OCI-LY7 (cell line): ENCODE data around the gene FGFRL1. TPM values are rescaled to one million over a fixed set of nuclear protein-coding genes. Genes with fewer than 3 reads are reported as not detected.

Experiments used
- total RNA-seq, 2 experiments: library from RNA; depleted of rRNA in 1 of 2; stranded (reverse); fragments of >200 nt in 1 of 2; shearing (Covaris generic) in 1 of 2; gene quantifications; 2 replicates each; pipeline ENCODE4 v1.2.3, GENCODE V29; 2014 to 2022

Gene FGFRL1
- total RNA-seq, 2 experiments from 2014 or later, result 1.4 to 2.7 TPM

Other genes with a start within 250 kb of the FGFRL1 start
- gene CPLX1, start 185.5 kb upstream of the FGFRL1 start, total RNA-seq (2014; rRNA removed; shearing (Covaris generic)), result 0.25 and 0.57 TPM in 2 replicates
- 0.21 and 0.28 TPM in 2 replicates for gene CPLX1, start 185.5 kb upstream of the FGFRL1 start, total RNA-seq (2022)
- 77.5 and 86.1 TPM in 2 replicates for gene GAK, start 79.3 kb upstream of the FGFRL1 start, total RNA-seq (2014; rRNA removed; shearing (Covaris generic))
- 107 and 111 TPM in 2 replicates for gene GAK, start 79.3 kb upstream of the FGFRL1 start, total RNA-seq (2022)
- 7.1 and 12.5 TPM in 2 replicates for gene TMEM175, start 79.2 kb upstream of the FGFRL1 start, total RNA-seq (2014; rRNA removed; shearing (Covaris generic))
- gene TMEM175, start 79.2 kb upstream of the FGFRL1 start, total RNA-seq (2022), result 31.9 and 33.1 TPM in 2 replicates
- gene DGKQ, start 38.1 kb upstream of the FGFRL1 start, total RNA-seq (2014; rRNA removed; shearing (Covaris generic)), result 8.6 and 11.3 TPM in 2 replicates
- gene DGKQ, start 38.1 kb upstream of the FGFRL1 start, total RNA-seq (2022), result 13.0 and 15.2 TPM in 2 replicates
- gene IDUA, start 24.6 kb upstream of the FGFRL1 start, total RNA-seq (2014; rRNA removed; shearing (Covaris generic)), result 9.3 and 15.7 TPM in 2 replicates
- 10.4 and 12.3 TPM in 2 replicates for gene IDUA, start 24.6 kb upstream of the FGFRL1 start, total RNA-seq (2022)
- gene SLC26A1, start 18.2 kb upstream of the FGFRL1 start, total RNA-seq (2014; rRNA removed; shearing (Covaris generic)), result not detected in 2 replicates
- 0.30 TPM in 1 of 2 replicates, not detected in the other for gene SLC26A1, start 18.2 kb upstream of the FGFRL1 start, total RNA-seq (2022)
- gene RNF212, start 101.9 kb downstream of the FGFRL1 start, total RNA-seq (2014; rRNA removed; shearing (Covaris generic)), result not detected in 2 replicates
- not detected in 2 replicates for gene RNF212, start 101.9 kb downstream of the FGFRL1 start, total RNA-seq (2022)
- 4.7 and 8.4 TPM in 2 replicates for gene SPON2, start 161.0 kb downstream of the FGFRL1 start, total RNA-seq (2014; rRNA removed; shearing (Covaris generic))
- gene SPON2, start 161.0 kb downstream of the FGFRL1 start, total RNA-seq (2022), result 33.3 and 35.3 TPM in 2 replicates
- gene CTBP1, start 237.5 kb downstream of the FGFRL1 start, total RNA-seq (2014; rRNA removed; shearing (Covaris generic)), result 286 and 311 TPM in 2 replicates
- 228 and 238 TPM in 2 replicates for gene CTBP1, start 237.5 kb downstream of the FGFRL1 start, total RNA-seq (2022)